Measurements from ENCODE around the gene GRID1.
A peak's percentile ranks its signal among the peaks of the same experiment; 100 is the strongest.

The GRID1 gene

DNA sequence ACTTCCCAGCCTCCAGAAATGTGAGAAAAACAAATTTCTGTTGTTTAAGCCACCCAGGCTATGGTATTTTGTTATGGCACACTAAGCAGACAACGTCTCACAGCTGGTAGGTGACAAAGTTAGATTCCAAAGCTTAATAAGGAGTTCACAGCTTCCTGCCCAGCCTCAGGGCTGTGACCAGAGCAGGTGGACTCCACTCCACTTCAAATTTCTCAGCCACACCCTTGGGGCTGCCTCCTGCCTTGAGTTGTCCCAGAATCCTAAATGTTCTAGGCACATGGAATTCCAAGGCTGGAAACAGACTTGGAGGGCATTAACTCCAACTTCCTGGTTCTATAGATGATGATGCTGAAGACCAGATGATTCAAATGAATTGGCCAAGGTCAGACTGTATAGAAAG, 310.7 kb downstream of the GRID1 start:
- no peak for DNase-seq (ENCODE audit: insufficient read length, low spot score)
- no peak for FAIRE-seq
- TF ChIP-seq CTCF (IDR thresholded peaks at IDR 0.05; ENCODE audit: insufficient read depth, missing control alignments), result no peak

DNA sequence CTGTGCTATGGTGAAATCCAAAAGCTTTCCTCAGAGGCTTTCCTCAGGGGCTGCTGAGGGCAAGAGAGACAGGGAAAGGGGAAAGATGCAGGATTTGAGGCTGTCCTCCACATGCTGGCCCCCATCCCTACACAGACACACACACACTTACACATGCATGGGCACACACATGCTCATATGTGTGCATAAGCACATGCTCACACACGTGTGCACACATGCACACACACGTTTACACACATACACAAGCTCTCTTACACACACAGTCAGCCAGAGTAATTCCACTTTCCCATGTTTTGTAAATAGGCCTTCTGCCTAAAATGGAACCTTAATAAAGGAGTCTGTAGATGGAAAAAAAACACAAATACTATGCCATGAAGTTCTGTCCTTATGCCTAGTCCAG, 312.9 kb downstream of the GRID1 start:
- DNase-seq (ENCODE audit: insufficient read length, low spot score) (no peak), FAIRE-seq (no peak)
- TF ChIP-seq CTCF (IDR thresholded peaks at IDR 0.05; ENCODE audit: insufficient read depth, missing control alignments), result no peak

GRCh38 chr10:86051586-86051985, 315.0 kb downstream of the GRID1 start:
- FAIRE-seq (peak; percentile 16), DNase-seq (ENCODE audit: insufficient read length, low spot score) (no peak)
- no peak for TF ChIP-seq CTCF (IDR thresholded peaks at IDR 0.05; ENCODE audit: insufficient read depth, missing control alignments)

DNA sequence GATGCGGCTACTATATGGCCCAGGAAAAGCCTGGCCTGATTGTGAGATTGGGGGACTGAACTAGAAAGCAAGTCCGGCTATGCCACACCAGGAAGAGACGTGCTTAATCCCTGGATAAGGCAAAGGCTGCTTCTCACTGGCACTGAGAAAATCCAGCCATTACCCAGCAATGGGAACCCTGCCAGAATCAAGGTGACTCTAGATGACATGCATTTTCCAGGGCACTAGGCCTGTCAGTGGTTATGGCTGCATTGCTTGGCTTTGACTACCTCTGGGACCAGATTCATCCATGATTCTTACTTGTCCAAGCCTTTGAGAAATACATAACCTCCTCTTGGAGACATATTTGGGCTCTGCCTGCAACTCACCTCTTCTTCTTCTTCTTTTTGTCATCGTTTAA, 317.2 kb downstream of the GRID1 start:
- no peak for TF ChIP-seq CTCF (IDR thresholded peaks at IDR 0.05; ENCODE audit: insufficient read depth, missing control alignments)
- no peak for FAIRE-seq
- no peak for DNase-seq (ENCODE audit: insufficient read length, low spot score)

DNA sequence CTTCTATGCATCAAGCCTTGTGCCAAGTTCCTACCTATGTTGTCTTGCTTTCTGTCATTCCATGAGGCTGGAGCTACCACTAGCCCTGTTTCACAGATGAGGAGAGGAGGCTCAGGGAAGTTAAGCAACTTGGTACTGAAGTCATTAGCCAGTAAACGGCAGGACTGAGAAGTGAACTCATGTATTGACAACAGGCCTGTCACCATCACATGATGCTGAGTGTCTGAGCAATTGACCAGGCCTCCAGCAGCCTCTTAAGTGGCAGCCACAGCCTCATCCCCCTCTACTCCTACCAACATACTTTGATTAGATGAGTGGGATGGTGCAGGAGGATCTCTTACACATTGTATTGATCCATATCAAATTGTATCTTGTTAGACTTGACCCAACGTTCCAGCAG, 317.6 kb downstream of the GRID1 start:
- TF ChIP-seq CTCF (IDR thresholded peaks at IDR 0.05; ENCODE audit: insufficient read depth, missing control alignments), result no peak
- FAIRE-seq (no peak), DNase-seq (ENCODE audit: insufficient read length, low spot score) (no peak)

DNA sequence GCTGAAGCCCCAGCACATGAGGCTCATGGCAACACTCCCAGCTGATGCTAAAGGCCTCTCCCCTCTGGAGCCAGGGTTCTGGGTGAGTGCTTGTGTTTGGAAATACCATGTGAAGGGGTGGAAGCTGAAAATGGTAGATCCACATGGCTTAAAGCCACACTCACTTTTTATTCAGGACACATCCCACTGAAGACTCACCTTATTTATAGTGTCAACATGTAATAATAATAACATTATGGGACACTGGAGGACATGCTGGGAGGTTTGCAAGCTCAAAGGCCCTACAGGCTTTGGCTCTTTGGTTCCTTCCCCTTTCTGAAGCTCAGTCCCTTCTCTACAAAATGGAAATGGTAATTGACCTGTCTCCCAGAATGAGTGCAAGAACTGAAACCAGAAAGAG, 318.0 kb downstream of the GRID1 start:
- DNase-seq (ENCODE audit: insufficient read length, low spot score) (no peak), FAIRE-seq (no peak)
- no peak for TF ChIP-seq CTCF (IDR thresholded peaks at IDR 0.05; ENCODE audit: insufficient read depth, missing control alignments)

- TF ChIP-seq CTCF (IDR thresholded peaks at IDR 0.05; ENCODE audit: insufficient read depth, missing control alignments), result no peak
- DNase-seq (ENCODE audit: insufficient read length, low spot score) (no peak), FAIRE-seq (no peak)
These were observed 319.0 kb downstream of the GRID1 start for GRCh38 chr10:86047588-86047987.
